ENCODE results near the gene MTIF3.
"Not testable (repeated sequence)": the region's sequence is repeated elsewhere in the genome, so short reads cannot be mapped to it uniquely, and the experiment has no call there.

Gene MTIF3

GRCh38 chr13:27401210-27401609 is 49.2 kb downstream of the MTIF3 start:
- Histone ChIP-seq H3K4me3 (no peak overlapping the region), H3K36me3 (ENCODE audit: insufficient read depth, low read length) (no peaks in the 10 kb centered on the region), H3K9me3 (ENCODE audit: low read depth, low read length) (no peaks in the 10 kb centered on the region), H3K9ac (ENCODE audit: insufficient read length) (no peak overlapping the region), H3K27ac (no peak overlapping the region)
- no peak for DNase-seq (ENCODE audit: low read depth, low spot score)
- no peak for TF ChIP-seq POLR2AphosphoS5 (IDR thresholded peaks at IDR 0.05; ENCODE audit: borderline replicate concordance, low read depth, low read length)
- TF ChIP-seq EZH2 (IDR thresholded peaks at IDR 0.05): no peak
- no peak for TF ChIP-seq FOXP2 (optimal IDR thresholded peaks at IDR 0.05; ENCODE audit: control extremely low read depth, extremely low read length, insufficient read depth)

- H3K36me3 ChIP-seq (ENCODE audit: insufficient read depth, low read length); H3K9me3 ChIP-seq (ENCODE audit: low read depth, low read length); H3K27ac ChIP-seq; H3K9ac ChIP-seq (ENCODE audit: insufficient read length); DNase-seq (ENCODE audit: low read depth, low spot score); H3K4me3 ChIP-seq: not testable (repeated sequence)
These were observed 50.0 kb downstream of the MTIF3 start for GRCh38 chr13:27400405-27400804.

DNA sequence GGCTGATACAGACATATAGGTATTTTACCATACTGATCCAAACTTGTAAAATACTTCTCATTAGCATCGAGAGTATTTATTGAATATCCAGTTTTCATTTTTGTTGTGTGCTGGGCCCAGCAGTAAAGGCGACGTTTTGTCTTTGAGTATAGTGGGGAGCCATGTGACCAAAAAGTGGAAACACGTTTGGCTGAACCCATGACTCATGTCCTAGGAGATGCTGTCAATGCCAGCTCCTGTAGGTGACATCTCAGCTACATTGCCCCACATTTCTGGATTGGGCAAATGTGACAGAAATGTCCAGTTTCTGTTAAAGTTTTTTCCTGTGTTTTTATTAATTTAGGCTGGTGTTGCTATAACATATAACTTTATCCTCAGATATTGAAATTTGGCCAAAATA is 52.0 kb downstream of the MTIF3 start:
- Histone ChIP-seq H3K9ac (ENCODE audit: insufficient read length) (no peak overlapping the region), H3K4me3 (no peak overlapping the region), H3K36me3 (ENCODE audit: insufficient read depth, low read length) (no peaks in the 10 kb centered on the region), H3K9me3 (ENCODE audit: low read depth, low read length) (no peaks in the 10 kb centered on the region), H3K27ac (no peak overlapping the region)
- no peak for DNase-seq (ENCODE audit: low read depth, low spot score)
- TF ChIP-seq EZH2 (IDR thresholded peaks at IDR 0.05): no peak
- TF ChIP-seq FOXP2 (optimal IDR thresholded peaks at IDR 0.05; ENCODE audit: control extremely low read depth, extremely low read length, insufficient read depth): no peak
- no peak for TF ChIP-seq POLR2AphosphoS5 (IDR thresholded peaks at IDR 0.05; ENCODE audit: borderline replicate concordance, low read depth, low read length)

DNA sequence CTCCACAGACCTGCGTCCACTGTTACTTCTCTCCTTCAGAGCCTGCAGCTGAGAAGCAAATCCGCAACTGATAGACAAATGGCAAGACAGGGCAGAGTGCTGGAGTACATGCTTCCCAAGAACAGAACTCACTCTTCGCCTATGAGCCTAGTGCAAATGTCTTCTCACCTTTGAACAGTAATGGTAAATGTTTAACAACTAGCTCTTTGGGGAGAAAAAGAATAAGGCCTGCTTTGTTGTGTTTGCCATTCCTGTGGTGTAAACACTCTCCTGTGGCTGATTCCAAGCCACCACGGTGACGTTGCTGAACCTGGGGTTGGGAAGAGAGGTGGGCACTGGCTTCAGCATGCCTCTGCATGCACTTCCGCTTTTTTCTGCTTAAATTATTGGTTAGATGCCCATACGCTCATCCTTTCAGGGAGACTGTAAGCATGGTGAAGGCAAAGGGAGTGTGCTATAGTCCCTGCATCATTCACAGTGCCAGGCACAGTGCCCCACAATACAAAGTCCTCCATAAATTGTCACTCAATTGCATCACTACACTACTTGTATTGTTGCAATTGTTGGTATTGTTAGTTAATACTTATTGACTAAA is 54.0 kb downstream of the MTIF3 start:
- Histone ChIP-seq H3K27ac (no peak overlapping the region), H3K36me3 (ENCODE audit: insufficient read depth, low read length) (no peaks in the 10 kb centered on the region)

GRCh38 chr13:27395007-27395510 is 55.3 kb downstream of the MTIF3 start:
- no peaks in the 10 kb centered on the region for H3K9me3 ChIP-seq (ENCODE audit: low read depth, low read length)
- no peak for TF ChIP-seq POLR2AphosphoS5 (IDR thresholded peaks at IDR 0.05; ENCODE audit: borderline replicate concordance, low read depth, low read length)
- H3K27ac ChIP-seq: no peak overlapping the region
- no peaks in the 10 kb centered on the region for H3K36me3 ChIP-seq (ENCODE audit: insufficient read depth, low read length)
- no peak overlapping the region for H3K9ac ChIP-seq (ENCODE audit: insufficient read length)
- no peak overlapping the region for H3K4me3 ChIP-seq
- DNase-seq (ENCODE audit: low read depth, low spot score): no peak

More for the DNA sequence above, 54.0 kb downstream of the MTIF3 start:
- TF ChIP-seq EZH2 (IDR thresholded peaks at IDR 0.05) (no peak), FOXP2 (optimal IDR thresholded peaks at IDR 0.05; ENCODE audit: control extremely low read depth, extremely low read length, insufficient read depth) (no peak), POLR2AphosphoS5 (IDR thresholded peaks at IDR 0.05; ENCODE audit: borderline replicate concordance, low read depth, low read length) (no peak)
- no peak for DNase-seq (ENCODE audit: low read depth, low spot score)
- Histone ChIP-seq H3K4me3 (no peak overlapping the region), H3K9me3 (ENCODE audit: low read depth, low read length) (no peaks in the 10 kb centered on the region), H3K9ac (ENCODE audit: insufficient read length) (no peak overlapping the region)

DNA sequence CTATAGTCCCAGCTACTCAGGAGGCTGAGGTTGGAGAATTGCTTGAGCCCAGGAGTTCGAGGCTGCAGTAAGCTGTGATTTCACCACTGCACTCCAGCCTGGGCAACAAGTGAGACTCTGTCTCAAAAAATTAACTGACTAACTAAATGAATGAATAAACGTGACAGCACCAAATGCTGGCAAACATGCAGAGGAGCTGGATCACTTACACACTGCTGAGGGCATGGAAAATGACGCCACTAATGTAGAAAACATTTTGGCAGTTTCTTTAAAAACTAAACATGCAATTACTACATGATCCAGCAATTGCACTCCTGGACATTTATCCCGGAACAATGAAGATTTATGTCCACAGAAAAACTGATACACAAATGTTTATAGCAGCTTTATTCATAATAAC is 57.3 kb downstream of the MTIF3 start:
- TF ChIP-seq EZH2 (IDR thresholded peaks at IDR 0.05): no peak
- no peak for TF ChIP-seq FOXP2 (optimal IDR thresholded peaks at IDR 0.05; ENCODE audit: control extremely low read depth, extremely low read length, insufficient read depth)
- no peak for TF ChIP-seq POLR2AphosphoS5 (IDR thresholded peaks at IDR 0.05; ENCODE audit: borderline replicate concordance, low read depth, low read length)
- Histone ChIP-seq H3K4me3 (no peak overlapping the region), H3K9ac (ENCODE audit: insufficient read length) (no peak overlapping the region), H3K27ac (no peak overlapping the region), H3K36me3 (ENCODE audit: insufficient read depth, low read length) (no peaks in the 10 kb centered on the region), H3K9me3 (ENCODE audit: low read depth, low read length) (no peaks in the 10 kb centered on the region)
- no peak for DNase-seq (ENCODE audit: low read depth, low spot score)

GRCh38 chr13:27391471-27391870 is 58.9 kb downstream of the MTIF3 start:
- no peaks in the 10 kb centered on the region for H3K9me3 ChIP-seq (ENCODE audit: low read depth, low read length)
- H3K4me3 ChIP-seq: no peak overlapping the region
- no peak overlapping the region for H3K27ac ChIP-seq
- no peaks in the 10 kb centered on the region for H3K36me3 ChIP-seq (ENCODE audit: insufficient read depth, low read length)
- DNase-seq (ENCODE audit: low read depth, low spot score): no peak
- TF ChIP-seq POLR2AphosphoS5 (IDR thresholded peaks at IDR 0.05; ENCODE audit: borderline replicate concordance, low read depth, low read length): no peak
- TF ChIP-seq EZH2 (IDR thresholded peaks at IDR 0.05): no peak
- no peak for TF ChIP-seq FOXP2 (optimal IDR thresholded peaks at IDR 0.05; ENCODE audit: control extremely low read depth, extremely low read length, insufficient read depth)
- no peak overlapping the region for H3K9ac ChIP-seq (ENCODE audit: insufficient read length)

DNA sequence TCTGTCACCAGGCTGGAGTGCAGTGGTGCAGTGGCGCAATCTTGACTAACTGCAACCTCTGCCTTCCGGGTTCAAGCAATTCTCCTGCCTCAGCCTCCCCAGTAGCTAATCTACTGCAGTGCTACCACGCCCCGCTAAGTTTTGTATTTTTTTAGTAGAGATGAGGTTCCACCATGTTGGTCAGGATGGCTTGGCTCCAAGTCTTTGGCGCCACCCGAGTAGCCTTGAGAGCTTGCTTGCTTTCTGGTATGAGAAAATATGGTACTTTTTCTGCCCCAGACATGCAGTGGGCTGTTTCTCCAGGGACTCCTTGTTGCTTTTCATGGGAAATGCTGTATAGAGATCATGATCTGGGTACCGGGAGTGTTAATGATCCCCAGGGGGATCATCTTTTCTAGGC is 60.5 kb downstream of the MTIF3 start:
- Histone ChIP-seq H3K36me3 (ENCODE audit: insufficient read depth, low read length) (no peaks in the 10 kb centered on the region), H3K9me3 (ENCODE audit: low read depth, low read length) (no peaks in the 10 kb centered on the region)
- TF ChIP-seq POLR2AphosphoS5 (IDR thresholded peaks at IDR 0.05; ENCODE audit: borderline replicate concordance, low read depth, low read length): no peak

GRCh38 chr13:27388241-27388640 is 62.1 kb downstream of the MTIF3 start:
- H3K27ac ChIP-seq: no peak overlapping the region
- no peaks in the 10 kb centered on the region for H3K36me3 ChIP-seq (ENCODE audit: insufficient read depth, low read length)
- H3K4me3 ChIP-seq: no peak overlapping the region
- H3K9me3 ChIP-seq (ENCODE audit: low read depth, low read length): no peaks in the 10 kb centered on the region
- DNase-seq (ENCODE audit: low read depth, low spot score): no peak
- H3K9ac ChIP-seq (ENCODE audit: insufficient read length): no peak overlapping the region
- TF ChIP-seq FOXP2 (optimal IDR thresholded peaks at IDR 0.05; ENCODE audit: control extremely low read depth, extremely low read length, insufficient read depth): no peak
- TF ChIP-seq EZH2 (IDR thresholded peaks at IDR 0.05): no peak
- no peak for TF ChIP-seq POLR2AphosphoS5 (IDR thresholded peaks at IDR 0.05; ENCODE audit: borderline replicate concordance, low read depth, low read length)

More for the DNA sequence above, 60.5 kb downstream of the MTIF3 start:
- no peak for DNase-seq (ENCODE audit: low read depth, low spot score)
- no peak overlapping the region for H3K27ac ChIP-seq
- no peak overlapping the region for H3K9ac ChIP-seq (ENCODE audit: insufficient read length)
- no peak overlapping the region for H3K4me3 ChIP-seq

Measured in SK-N-MC (cell line).